ENCODE measurements around the gene NDST3. TPM values are rescaled to one million over a fixed set of nuclear protein-coding genes. Genes with fewer than 3 reads are reported as not detected.
"Not testable (repeated sequence)": the region's sequence is repeated elsewhere in the genome, so short reads cannot be mapped to it uniquely, and the experiment has no call there.

Gene NDST3
- total RNA-seq, 1 donor from 2014 or later, result not detected

GRCh38 chr4:118290951-118291350 lies 256.7 kb downstream of the NDST3 start:
- intact Hi-C loops (cut with micrococcal nuclease), result loop anchor here (5.0 kb wide), 1 partner anchor 1771 kb away; no protein-coding TSS in a partner anchor
- H3K36me3 Mint-ChIP-seq (ENCODE audit: low read depth), result no peaks in the 10 kb centered on the region
- H3K4me1 Mint-ChIP-seq, result peaks cover 3% of the 10 kb centered on the region
- no peak overlapping the region for H3K4me3 Mint-ChIP-seq
- peaks cover 11% of the 10 kb centered on the region for H3K27me3 Mint-ChIP-seq
- H3K9me3 Mint-ChIP-seq, result no peaks in the 10 kb centered on the region
- no peak for DNase-seq
- H3K27ac Mint-ChIP-seq, result no peak overlapping the region

GRCh38 chr4:118296729-118297128 lies 262.4 kb downstream of the NDST3 start:
- Mint-ChIP-seq H3K27me3 (peaks cover 10% of the 10 kb centered on the region), H3K27ac (no peak overlapping the region), H3K9me3 (no peaks in the 10 kb centered on the region), H3K4me3 (no peak overlapping the region), H3K4me1 (no peaks in the 10 kb centered on the region), H3K36me3 (ENCODE audit: low read depth) (no peaks in the 10 kb centered on the region)
- intact Hi-C loops (cut with micrococcal nuclease), result no loop called here
- no peak for DNase-seq

- DNase-seq; H3K36me3 Mint-ChIP-seq (ENCODE audit: low read depth); H3K9me3 Mint-ChIP-seq; H3K27ac Mint-ChIP-seq; H3K27me3 Mint-ChIP-seq; intact Hi-C loops (cut with micrococcal nuclease); H3K4me3 Mint-ChIP-seq; H3K4me1 Mint-ChIP-seq: not testable (repeated sequence)
Observed at GRCh38 chr4:118299619-118300018, 265.3 kb downstream of the NDST3 start.

GRCh38 chr4:118307643-118308042 lies 273.4 kb downstream of the NDST3 start:
- Mint-ChIP-seq H3K4me1 (no peaks in the 10 kb centered on the region), H3K9me3 (no peaks in the 10 kb centered on the region), H3K27ac (no peak overlapping the region), H3K36me3 (ENCODE audit: low read depth) (no peaks in the 10 kb centered on the region), H3K4me3 (no peak overlapping the region), H3K27me3 (peaks cover 24% of the 10 kb centered on the region)
- no peak for DNase-seq
- intact Hi-C loops (cut with micrococcal nuclease), result no loop called here
